Hepatocyte (in vitro differentiated cells): ENCODE data around the gene HTR4.

Experiments
- EZH2 ChIP-seq: fragments of 200-600 bp; sonication (generic); IDR thresholded peaks from 2 replicates; pipeline ENCODE4 v1.6.1; 2016; ENCODE audit warnings: antibody characterized with exemption, mild to moderate bottlenecking, borderline replicate concordance
- EZH2phosphoT487 ChIP-seq: fragments of 200-600 bp; sonication (generic); IDR thresholded peaks from one replicate; pipeline ENCODE4 v1.6.1; 2018; ENCODE audit warnings: antibody characterized with exemption, mild to moderate bottlenecking, low read depth, moderate library complexity; ENCODE audit not compliant: unreplicated experiment, severe bottlenecking
- TF ChIP-seq, protein P1 (sequence below): fragments of 200-600 bp; sonication (generic); IDR thresholded peaks from 2 replicates; pipeline ENCODE4 v1.5.1; 2016; ENCODE audit warnings: antibody characterized with exemption, mild to moderate bottlenecking; ENCODE audit not compliant: poor library complexity

DNA sequence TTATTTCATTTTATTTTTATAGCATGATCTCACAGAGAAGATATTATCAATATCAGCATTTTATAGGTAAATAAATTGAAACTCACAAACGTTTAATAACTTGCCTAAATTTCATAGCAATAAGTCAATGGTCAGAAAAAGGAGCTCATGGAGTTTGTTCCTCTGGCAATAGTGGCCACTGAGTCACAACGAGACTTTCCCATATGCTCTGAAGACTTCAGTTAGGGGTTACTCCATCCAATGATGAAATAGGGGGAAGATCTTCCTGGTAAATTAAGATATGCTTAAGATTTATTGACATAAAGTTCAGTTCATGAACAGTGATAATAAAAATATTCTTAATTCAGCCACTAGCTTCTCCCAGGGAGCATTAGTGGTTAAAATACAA lies 43.5 kb upstream of the HTR4 start:
- TF ChIP-seq, protein P1, sequence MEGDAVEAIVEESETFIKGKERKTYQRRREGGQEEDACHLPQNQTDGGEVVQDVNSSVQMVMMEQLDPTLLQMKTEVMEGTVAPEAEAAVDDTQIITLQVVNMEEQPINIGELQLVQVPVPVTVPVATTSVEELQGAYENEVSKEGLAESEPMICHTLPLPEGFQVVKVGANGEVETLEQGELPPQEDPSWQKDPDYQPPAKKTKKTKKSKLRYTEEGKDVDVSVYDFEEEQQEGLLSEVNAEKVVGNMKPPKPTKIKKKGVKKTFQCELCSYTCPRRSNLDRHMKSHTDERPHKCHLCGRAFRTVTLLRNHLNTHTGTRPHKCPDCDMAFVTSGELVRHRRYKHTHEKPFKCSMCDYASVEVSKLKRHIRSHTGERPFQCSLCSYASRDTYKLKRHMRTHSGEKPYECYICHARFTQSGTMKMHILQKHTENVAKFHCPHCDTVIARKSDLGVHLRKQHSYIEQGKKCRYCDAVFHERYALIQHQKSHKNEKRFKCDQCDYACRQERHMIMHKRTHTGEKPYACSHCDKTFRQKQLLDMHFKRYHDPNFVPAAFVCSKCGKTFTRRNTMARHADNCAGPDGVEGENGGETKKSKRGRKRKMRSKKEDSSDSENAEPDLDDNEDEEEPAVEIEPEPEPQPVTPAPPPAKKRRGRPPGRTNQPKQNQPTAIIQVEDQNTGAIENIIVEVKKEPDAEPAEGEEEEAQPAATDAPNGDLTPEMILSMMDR = no peak
- TF ChIP-seq EZH2phosphoT487 (no peak), EZH2 (no peak)
